Rectal smooth muscle tissue (tissue), 1 donor: ENCODE results near the gene PAQR5.

Experiments
- H3K27ac ChIP-seq: one replicate; pipeline ENCODE4 v1.7.0; 2013; ENCODE audit warnings: low read depth, low read length, inconsistent platforms
- H3K27me3 ChIP-seq: one replicate; pipeline ENCODE4 v1.7.0; 2013; ENCODE audit warnings: low read length; ENCODE audit not compliant: control insufficient read depth, insufficient read depth
- H3K36me3 ChIP-seq: one replicate; pipeline ENCODE4 v1.7.0; 2013; ENCODE audit warnings: low read length; ENCODE audit not compliant: control insufficient read depth, insufficient read depth
- H3K4me1 ChIP-seq: one replicate; pipeline ENCODE4 v1.7.0; 2013; ENCODE audit warnings: low read length; ENCODE audit not compliant: control insufficient read depth, insufficient read depth
- H3K4me3 ChIP-seq: one replicate; pipeline ENCODE4 v1.7.0; 2013; ENCODE audit warnings: low read length
- H3K9ac ChIP-seq: one replicate; pipeline ENCODE4 v1.7.0; 2013; ENCODE audit warnings: low read length

The PAQR5 gene

GRCh38 chr15:69298697-69299441, at the start of gene PAQR5:
PAQR5 (plus strand) TSS chr15:69298912; CDS start chr15:69360081, 61,169 bp downstream.
- H3K27ac ChIP-seq: no peak within 1 kb of the TSS
- H3K4me3 ChIP-seq: peak within 1 kb of the TSS; percentile 55
- no peaks in the 10 kb centered on the region for H3K4me1 ChIP-seq
- H3K27me3 ChIP-seq: peaks cover 9% of the 10 kb centered on the region
- no peak within 1 kb of the TSS for H3K9ac ChIP-seq
- H3K36me3 ChIP-seq: no peaks in the 10 kb centered on the region

GRCh38 chr15:69253156-69253555, 45.6 kb upstream of the PAQR5 start:
- H3K36me3 ChIP-seq: no peaks in the 10 kb centered on the region
- no peak overlapping the region for H3K27ac ChIP-seq

DNA sequence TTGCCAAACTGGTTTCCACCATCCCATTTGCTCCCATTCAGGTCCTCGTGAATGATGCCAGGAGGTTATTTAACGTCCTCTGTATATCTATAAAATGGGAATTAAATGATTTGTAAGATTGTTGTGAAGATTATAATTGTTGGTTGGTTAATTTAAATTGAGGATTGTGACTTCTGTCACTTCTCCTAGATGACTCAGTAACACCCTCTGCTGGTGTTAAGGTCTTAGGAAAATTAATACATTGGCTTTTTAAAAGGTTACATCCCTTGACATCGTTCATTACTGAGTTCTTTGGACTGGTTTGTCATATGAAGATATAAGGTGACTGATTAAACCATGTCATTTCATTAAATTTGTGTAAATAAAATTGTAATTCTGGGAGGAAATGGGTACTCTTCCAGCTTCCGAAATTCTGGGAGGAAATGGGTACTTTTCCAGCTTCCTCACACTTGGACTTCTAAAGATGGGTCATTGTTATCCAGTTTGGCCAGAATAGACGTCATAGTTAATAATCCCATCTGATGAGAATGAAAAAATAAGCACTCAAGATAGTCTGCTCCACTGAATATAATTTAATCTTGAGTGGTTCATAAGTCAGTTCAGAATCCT, 33.3 kb upstream of the PAQR5 start:
- no peak overlapping the region for H3K27ac ChIP-seq
- H3K9ac ChIP-seq: no peak overlapping the region
- H3K36me3 ChIP-seq: no peaks in the 10 kb centered on the region
- no peaks in the 10 kb centered on the region for H3K4me1 ChIP-seq
- H3K4me3 ChIP-seq: no peak overlapping the region
- no peaks in the 10 kb centered on the region for H3K27me3 ChIP-seq

More at GRCh38 chr15:69253156-69253555, 45.6 kb upstream of the PAQR5 start:
- Histone ChIP-seq H3K9ac (no peak overlapping the region), H3K4me1 (peaks cover 3% of the 10 kb centered on the region), H3K27me3 (no peaks in the 10 kb centered on the region), H3K4me3 (no peak overlapping the region)

DNA sequence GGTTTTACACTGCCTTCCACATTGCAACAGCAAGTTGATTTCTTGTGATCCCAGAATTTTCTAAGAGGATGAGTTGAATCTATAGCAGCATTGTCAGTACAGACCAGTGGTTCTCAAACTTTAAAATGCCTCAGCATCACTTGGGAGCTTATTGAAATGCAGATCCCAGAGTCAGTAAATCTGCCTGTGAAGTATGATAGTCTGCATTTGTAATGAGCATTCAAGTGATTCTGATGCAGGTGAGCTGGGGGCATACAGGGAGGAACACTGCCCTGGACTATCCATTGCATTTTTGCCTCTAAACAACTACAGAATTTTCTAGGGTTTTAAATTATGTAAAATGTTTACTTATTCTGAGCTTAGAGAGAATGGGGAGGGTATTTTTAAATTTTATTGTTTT, 27.5 kb upstream of the PAQR5 start:
- Histone ChIP-seq H3K4me1 (no peaks in the 10 kb centered on the region), H3K27ac (no peak overlapping the region), H3K36me3 (no peaks in the 10 kb centered on the region), H3K9ac (no peak overlapping the region), H3K4me3 (no peak overlapping the region), H3K27me3 (no peaks in the 10 kb centered on the region)

- Histone ChIP-seq H3K27ac (no peak overlapping the region), H3K27me3 (no peaks in the 10 kb centered on the region), H3K4me3 (no peak overlapping the region), H3K9ac (no peak overlapping the region), H3K36me3 (no peaks in the 10 kb centered on the region), H3K4me1 (no peaks in the 10 kb centered on the region)
Observed at GRCh38 chr15:69272139-69272538, 26.6 kb upstream of the PAQR5 start.

GRCh38 chr15:69272891-69273290, 25.8 kb upstream of the PAQR5 start:
- Histone ChIP-seq H3K27me3 (no peaks in the 10 kb centered on the region), H3K36me3 (no peaks in the 10 kb centered on the region), H3K4me1 (no peaks in the 10 kb centered on the region), H3K9ac (no peak overlapping the region), H3K4me3 (no peak overlapping the region), H3K27ac (no peak overlapping the region)

DNA sequence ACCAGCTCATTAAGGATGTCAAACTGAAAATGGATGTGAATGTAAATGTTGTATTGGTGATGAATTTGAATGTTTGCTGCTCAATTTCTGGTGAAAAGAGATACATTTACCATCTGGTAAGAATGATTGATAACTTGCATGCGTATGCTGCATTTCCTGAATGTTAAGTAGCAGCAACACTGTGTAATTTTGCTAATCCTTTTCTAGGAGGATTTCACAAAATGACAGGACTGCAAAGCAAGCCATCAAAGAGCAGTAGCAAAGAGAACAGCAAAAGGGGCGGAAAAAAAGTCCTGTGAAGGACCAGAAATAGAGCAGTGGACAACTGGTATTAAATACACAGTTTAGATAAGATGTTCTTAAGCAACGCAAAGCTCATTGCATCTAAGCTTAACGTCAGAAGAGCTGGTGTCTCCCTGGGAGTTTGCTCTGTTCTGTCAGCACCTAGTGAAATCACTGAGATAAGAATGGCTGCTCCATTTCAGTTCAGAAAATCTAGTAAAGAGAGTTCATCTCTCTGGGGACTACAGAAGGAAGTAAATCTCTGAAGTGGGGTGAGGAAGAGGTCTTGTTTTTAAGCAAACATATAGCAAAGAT, 23.5 kb upstream of the PAQR5 start:
- no peak overlapping the region for H3K4me3 ChIP-seq
- H3K9ac ChIP-seq: no peak overlapping the region
- no peaks in the 10 kb centered on the region for H3K36me3 ChIP-seq

DNA sequence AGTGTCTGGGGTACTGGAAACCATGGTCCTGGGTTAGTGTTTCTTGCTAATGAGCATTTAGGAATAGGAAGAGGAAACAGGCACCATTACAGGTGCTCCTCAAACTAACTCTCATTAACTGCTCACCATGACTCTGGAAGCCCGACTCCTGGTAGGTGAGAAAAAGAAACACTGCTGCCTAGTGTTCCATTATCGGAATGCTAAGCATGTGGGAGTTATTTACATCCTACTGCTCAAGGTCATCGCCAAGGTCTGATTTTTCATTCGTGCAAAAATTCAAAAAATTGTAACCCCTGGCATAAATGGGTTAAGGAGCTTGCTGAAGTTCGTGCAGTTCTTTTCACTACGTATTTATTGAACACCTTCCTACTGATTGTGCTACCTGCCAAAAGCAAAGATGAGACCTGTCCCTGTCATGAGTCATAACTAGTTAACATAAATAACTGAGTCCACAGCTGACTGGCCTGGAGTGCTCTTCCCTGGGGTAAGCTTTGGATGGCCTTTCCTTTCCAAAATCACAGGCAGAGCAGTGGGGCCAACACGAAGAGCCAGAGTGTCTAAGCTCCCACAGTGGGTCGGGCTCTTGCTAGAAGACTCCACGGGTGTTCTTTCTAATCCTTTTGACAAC, 22.7 kb upstream of the PAQR5 start:
- no peak overlapping the region for H3K4me3 ChIP-seq

More for the DNA sequence above, 23.5 kb upstream of the PAQR5 start:
- Histone ChIP-seq H3K27ac (no peak overlapping the region), H3K27me3 (no peaks in the 10 kb centered on the region), H3K4me1 (no peaks in the 10 kb centered on the region)

GRCh38 chr15:69277316-69277715, 21.4 kb upstream of the PAQR5 start:
- no peak overlapping the region for H3K9ac ChIP-seq
- no peak overlapping the region for H3K4me3 ChIP-seq
- no peaks in the 10 kb centered on the region for H3K4me1 ChIP-seq
- H3K27ac ChIP-seq: no peak overlapping the region
- no peaks in the 10 kb centered on the region for H3K27me3 ChIP-seq
- H3K36me3 ChIP-seq: no peaks in the 10 kb centered on the region

More for the DNA sequence above, 22.7 kb upstream of the PAQR5 start:
- no peaks in the 10 kb centered on the region for H3K4me1 ChIP-seq
- no peaks in the 10 kb centered on the region for H3K27me3 ChIP-seq
- no peak overlapping the region for H3K27ac ChIP-seq
- no peaks in the 10 kb centered on the region for H3K36me3 ChIP-seq
- no peak overlapping the region for H3K9ac ChIP-seq

- Histone ChIP-seq H3K9ac (no peak overlapping the region), H3K4me1 (no peaks in the 10 kb centered on the region), H3K36me3 (no peaks in the 10 kb centered on the region), H3K4me3 (no peak overlapping the region), H3K27me3 (no peaks in the 10 kb centered on the region), H3K27ac (no peak overlapping the region)
Observed at GRCh38 chr15:69279636-69280035, 19.1 kb upstream of the PAQR5 start.

- Histone ChIP-seq H3K4me3 (no peak overlapping the region), H3K4me1 (no peaks in the 10 kb centered on the region), H3K27me3 (no peaks in the 10 kb centered on the region), H3K36me3 (no peaks in the 10 kb centered on the region), H3K9ac (no peak overlapping the region), H3K27ac (no peak overlapping the region)
Observed at GRCh38 chr15:69280783-69281182, 17.9 kb upstream of the PAQR5 start.

GRCh38 chr15:69282104-69282743, 16.5 kb upstream of the PAQR5 start:
- no peaks in the 10 kb centered on the region for H3K27me3 ChIP-seq
- H3K27ac ChIP-seq: no peak overlapping the region
- no peak overlapping the region for H3K4me3 ChIP-seq
- H3K4me1 ChIP-seq: no peaks in the 10 kb centered on the region
- H3K9ac ChIP-seq: no peak overlapping the region
- no peaks in the 10 kb centered on the region for H3K36me3 ChIP-seq
